HCEC 1CT (cell line): ENCODE results near the gene NFS1.
A peak's percentile ranks its signal among the peaks of the same experiment; 100 is the strongest.
"Not testable (repeated sequence)": the region's sequence is repeated elsewhere in the genome, so short reads cannot be mapped to it uniquely, and the experiment has no call there.

Source experiments
- DNase-seq: peaks from one replicate; pipeline ENCODE4 v3.0.0-alpha.2; 2017

The NFS1 gene

GRCh38 chr20:35699127-35699956 lies at the start of gene NFS1, which contains the start of gene ROMO1:
NFS1 (minus strand) TSS chr20:35699352; CDS start chr20:35699288, 64 bp downstream.
ROMO1 (plus strand) TSS chr20:35699405; CDS start chr20:35699633, 228 bp downstream.
- DNase-seq: peak; percentile 84

DNA sequence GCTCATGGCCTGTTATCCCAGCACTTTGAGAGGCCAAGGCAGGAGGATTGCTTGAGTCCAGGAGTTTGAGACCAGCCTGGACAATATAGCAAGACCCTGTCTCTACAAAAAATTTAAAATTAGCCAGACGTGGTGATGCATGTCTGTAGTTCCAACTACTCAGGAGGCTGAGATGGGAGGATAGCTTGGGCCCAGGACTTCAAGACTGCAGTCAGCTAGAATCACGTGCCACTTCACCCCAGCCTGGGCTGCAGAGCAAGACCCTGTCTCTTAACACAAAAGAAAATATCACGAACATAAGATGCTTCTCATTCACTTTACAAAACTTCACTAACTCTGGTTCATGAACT lies 45.3 kb upstream of the NFS1 start:
- DNase-seq: not testable (repeated sequence)

- no peak for DNase-seq
These were observed 44.7 kb upstream of the NFS1 start for GRCh38 chr20:35743693-35744491.

- no peak for DNase-seq
These were observed 43.8 kb upstream of the NFS1 start for GRCh38 chr20:35742741-35743523.

- DNase-seq: peak; percentile 100
These were observed 43.0 kb upstream of the NFS1 start, which contains the start of gene RBM39 for GRCh38 chr20:35741892-35742740. RBM39 (minus strand) TSS chr20:35742260; CDS start chr20:35740874, 1,386 bp downstream.

- peak; percentile 55 for DNase-seq
These were observed 40.4 kb upstream of the NFS1 start for GRCh38 chr20:35739294-35740163.

DNA sequence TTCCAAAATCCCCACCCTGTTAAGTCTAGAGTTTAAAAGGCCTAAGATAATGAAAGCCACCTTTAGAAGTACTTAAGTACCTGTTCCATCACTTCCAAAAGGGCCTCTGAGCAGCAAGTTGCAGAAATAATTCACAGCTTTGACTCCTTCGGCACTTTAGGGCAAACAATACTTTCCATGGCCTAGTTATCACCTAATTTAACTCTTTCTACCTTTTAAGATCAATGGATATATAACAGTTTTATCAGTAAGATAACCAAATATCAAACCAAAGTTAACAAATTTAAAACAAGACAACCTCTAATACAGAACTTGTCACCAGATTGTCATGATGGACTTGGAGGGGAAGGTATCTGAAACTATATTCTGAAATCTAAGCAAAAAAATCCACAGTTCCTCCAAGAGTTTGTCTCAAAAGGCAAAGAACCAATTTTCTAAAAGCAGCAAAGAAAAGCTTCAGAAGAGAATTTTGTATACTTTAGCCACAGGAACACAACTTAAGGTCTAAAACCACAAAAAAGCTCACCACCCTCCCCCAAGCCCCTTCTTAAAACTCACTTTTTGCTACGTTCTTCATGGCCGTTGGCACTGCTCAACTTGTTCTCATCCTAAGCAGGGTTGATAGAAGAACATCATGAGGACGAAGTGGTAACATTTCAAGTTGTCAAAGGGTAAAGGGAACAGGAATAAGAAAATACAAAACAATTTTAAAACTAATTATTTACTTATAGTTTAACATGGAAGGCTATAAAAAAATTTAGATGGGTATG lies 39.4 kb upstream of the NFS1 start:
- DNase-seq: no peak

- no peak for DNase-seq
These were observed 38.7 kb upstream of the NFS1 start for GRCh38 chr20:35737865-35738333.

DNA sequence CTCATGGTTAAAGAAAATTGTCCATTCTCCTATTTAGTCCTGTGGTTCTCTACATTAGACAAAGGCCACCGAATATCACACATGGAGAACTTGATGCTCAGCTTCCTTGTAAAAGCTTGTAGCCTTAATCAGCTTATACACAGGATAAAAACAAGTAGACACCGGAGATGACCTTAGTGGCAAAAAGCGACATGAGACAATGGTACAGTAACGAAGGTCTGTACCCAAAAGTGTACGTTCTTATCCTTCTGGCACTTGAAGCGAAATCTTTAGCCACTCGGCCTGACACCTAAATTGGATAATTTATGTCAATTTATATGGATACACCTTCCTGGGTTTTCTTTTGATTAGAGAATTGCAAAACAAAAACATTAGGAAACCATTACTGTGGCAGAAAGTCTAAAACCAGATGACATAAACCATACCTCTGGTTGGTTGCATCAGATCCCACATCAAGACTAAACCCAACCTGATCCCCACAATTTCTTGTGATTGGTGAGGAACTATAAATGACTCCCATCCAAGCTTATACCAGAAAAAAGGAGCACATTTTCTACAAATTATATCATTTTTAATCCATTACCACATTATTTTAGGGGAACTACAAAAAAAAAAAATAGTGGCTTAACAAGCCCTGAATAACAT lies 36.8 kb upstream of the NFS1 start:
- DNase-seq: no peak

GRCh38 chr20:35734777-35735649 lies 35.9 kb upstream of the NFS1 start:
- no peak for DNase-seq

DNA sequence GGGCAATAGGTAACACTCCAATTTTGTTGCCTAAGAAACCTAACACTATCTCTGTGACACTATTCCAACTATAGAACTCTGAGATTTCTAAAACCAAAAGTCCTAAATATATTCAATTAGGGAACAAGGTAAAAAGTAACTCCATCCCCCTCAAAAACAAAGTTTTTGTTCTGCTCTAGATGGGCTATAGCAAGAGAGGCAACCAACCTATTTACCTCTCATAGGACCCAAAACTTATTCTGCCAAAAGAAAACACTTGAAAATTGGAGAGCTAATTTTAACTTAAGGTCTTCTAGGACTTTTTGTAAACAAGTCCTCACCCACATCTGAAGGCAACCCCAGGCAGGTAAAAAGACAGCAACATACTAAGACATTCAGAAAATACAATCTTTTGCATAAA lies 35.2 kb upstream of the NFS1 start:
- DNase-seq: no peak

- no peak for DNase-seq
These were observed 33.5 kb upstream of the NFS1 start for GRCh38 chr20:35732644-35732982.

DNA sequence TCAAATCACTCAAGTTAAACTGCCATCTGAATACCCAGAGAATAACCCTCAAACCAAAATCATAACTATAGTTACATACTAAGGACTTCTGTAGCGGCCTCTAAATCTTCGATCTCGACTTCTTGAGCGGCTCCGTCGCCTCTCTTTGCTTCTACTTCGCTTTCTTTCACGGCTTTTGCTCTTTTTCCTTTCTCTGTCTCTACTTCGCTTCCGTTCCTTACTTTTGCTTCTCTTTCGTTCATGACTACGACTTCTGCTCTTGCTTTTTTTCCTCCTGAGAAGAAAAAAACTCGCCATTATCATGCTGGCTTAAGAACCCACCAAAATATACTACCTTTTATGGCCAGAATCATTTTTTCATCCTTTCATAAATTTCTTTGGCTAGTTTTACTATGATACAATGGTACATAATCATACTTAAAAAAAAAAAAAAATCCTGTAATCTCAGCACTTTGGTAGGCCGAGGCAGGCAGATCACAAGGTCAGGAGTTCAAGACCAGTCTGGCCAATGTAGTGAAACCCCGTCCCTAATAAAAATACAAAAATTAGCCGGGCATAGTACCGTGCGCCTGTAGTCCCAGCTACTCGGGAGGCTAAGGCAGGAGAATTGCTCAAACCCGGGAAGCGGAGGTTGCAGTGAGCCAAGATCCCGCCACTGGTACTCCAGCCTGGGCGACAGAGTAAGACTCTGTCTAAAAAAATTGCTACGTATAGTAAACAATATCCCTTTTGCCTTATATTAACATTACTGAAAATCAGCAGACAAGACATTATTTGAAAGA lies 32.9 kb upstream of the NFS1 start:
- DNase-seq: no peak

DNA sequence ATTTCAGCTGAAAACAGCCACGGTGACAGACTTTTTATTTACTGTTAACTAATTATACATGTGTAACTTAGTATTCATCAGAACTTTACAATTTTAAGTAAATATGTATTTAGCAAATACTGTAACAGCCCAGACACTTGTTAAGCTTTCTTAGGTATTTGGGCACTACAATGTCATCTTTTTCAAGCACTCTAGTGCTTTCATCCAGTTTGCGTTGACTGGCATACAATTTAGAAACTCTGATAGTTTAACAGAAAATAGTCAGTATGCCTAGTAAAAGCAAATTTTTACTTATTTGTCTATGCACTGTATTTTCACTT lies 32.3 kb upstream of the NFS1 start:
- no peak for DNase-seq

- DNase-seq: no peak
These were observed 31.7 kb upstream of the NFS1 start for GRCh38 chr20:35730583-35731468.

DNA sequence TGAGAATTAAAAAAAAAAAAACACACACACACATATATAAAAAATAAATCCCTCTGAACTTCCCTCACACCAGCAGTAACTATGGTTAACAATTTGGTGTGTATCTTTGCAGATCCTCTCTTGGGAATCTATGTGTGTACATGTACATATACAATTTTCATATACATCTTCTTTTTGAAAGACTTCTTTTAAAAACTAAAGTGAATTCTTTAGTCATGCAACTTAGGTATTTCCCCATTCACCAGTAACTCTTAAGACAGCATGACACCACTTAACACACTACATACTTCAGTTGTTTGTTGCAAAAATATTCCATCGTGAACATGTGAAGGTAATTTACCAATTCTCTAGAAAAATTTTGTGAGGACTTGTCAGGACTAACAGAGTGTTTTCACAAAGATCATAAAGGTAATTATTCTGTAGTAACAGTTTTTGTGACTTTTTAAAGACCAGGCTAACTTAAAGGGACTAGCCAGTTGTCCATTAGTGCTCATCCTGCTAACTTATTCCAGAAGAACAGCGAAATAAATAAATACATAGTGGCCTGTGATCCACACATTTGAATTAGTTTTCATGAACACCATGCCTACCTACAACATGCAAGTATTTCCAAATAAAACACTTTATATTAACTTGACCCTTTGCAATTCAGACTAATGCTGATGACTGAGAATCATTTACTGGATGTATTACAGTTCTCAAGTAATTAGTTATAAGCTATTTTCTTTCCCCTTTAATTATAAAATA lies 30.9 kb upstream of the NFS1 start:
- no peak for DNase-seq
